ENCODE measurements around the gene DHRSX. TPM values are rescaled to one million over a fixed set of nuclear protein-coding genes. Genes with fewer than 3 reads are reported as not detected.
A peak's percentile ranks its signal among the peaks of the same experiment; 100 is the strongest.

Gene DHRSX
- total RNA-seq, 2 experiments from 2014 or later = 18.8 to 21.4 TPM

DNA sequence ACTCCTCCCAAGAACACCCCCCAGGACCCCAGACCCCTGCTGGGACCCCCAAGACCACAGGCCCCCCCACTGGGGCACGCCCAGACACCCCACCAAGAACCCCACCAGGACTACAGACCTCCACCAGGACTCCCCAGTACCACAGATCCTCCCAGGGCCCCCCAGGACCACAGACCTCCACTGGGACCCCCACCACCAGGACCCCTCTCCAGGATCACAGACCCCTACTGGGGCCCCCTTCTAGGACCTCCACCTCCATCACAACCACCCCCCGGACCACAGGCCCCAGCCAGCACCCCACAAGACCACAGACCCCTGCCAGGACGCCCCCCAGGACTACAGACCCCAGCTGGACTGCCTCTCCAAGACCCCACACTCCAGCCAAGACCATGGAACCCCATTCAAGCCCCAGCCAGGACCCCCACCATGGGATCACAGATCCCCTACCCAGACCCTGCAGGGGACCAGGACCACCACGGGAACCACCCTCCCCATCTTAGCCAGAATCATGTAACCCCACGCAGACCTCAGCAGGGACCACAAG is 855 bp upstream of the DHRSX start:
- CTCF ChIA-PET = no interaction called here
- no peaks in the 10 kb centered on the region for H3K9me3 Mint-ChIP-seq
- intact Hi-C loops (cut with micrococcal nuclease) = loop anchor here (2.0 kb wide), 1 partner anchor 125 kb away; no protein-coding TSS in a partner anchor
- H3K27me3 Mint-ChIP-seq (ENCODE audit: low read depth) = no peaks in the 10 kb centered on the region
- H3K27ac Mint-ChIP-seq = peak overlapping the region; percentile 72
- peak overlapping the region; percentile 68 for H3K4me3 Mint-ChIP-seq
- peaks cover 4% of the 10 kb centered on the region for H3K36me3 Mint-ChIP-seq (ENCODE audit: low read depth)
- no peak for DNase-seq
- H3K4me1 Mint-ChIP-seq (ENCODE audit: low read depth) = peaks cover 24% of the 10 kb centered on the region

DNA sequence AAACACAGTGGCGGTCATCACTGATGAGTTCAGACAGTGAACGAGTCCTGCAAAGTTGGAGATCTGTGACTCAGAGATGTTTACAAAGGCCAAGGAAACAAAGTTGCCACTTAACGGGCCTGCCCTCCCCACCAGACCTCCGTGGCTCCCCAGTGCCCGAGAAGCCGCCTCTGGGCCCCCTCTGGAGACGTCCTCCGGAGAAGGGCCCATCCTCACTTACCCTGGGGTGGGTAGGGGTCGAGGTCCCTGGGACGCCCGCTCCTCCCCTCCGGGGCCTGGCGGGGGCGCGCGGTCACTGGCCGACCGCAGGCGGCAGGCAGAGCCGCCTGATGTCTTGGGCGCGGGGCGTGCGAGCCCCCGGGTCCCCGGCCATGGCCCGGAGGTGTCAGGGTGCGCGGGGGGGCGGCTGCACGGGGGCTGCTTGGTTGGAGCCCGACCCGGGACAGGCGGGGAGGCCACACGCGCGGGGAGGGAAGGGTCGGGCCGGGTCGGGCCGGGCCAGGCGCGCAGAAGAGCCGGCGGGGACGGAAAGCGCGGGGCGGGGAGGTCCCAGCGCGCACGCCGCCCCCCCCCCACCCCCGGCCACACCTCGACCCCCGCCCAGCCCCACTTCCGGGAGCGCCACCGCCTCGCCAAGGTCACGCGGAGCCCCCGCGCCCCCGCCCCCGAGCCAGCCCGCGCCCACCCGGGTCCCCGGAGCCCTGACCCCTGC is 529 bp downstream of the DHRSX start:
- no peaks in the 10 kb centered on the region for H3K9me3 Mint-ChIP-seq
- peaks cover 26% of the 10 kb centered on the region for H3K4me1 Mint-ChIP-seq (ENCODE audit: low read depth)
- CTCF ChIA-PET = no interaction called here
- peak; percentile 22 for DNase-seq
- intact Hi-C loops (cut with micrococcal nuclease) = loop anchor here (1.0 to 2.0 kb wide), 3 partner anchors 93 to 127 kb away; no protein-coding TSS in a partner anchor
- peak overlapping the region; percentile 59 for H3K27ac Mint-ChIP-seq
- H3K36me3 Mint-ChIP-seq (ENCODE audit: low read depth) = peaks cover 4% of the 10 kb centered on the region
- peak overlapping the region; percentile 76 for H3K4me3 Mint-ChIP-seq
- H3K27me3 Mint-ChIP-seq (ENCODE audit: low read depth) = no peaks in the 10 kb centered on the region

GRCh38 chrX:2499507-2499906 is 1.3 kb downstream of the DHRSX start:
- Mint-ChIP-seq H3K27ac (peak overlapping the region; percentile 59), H3K27me3 (ENCODE audit: low read depth) (no peaks in the 10 kb centered on the region), H3K4me1 (ENCODE audit: low read depth) (peaks cover 26% of the 10 kb centered on the region), H3K4me3 (peak overlapping the region; percentile 76), H3K36me3 (ENCODE audit: low read depth) (peaks cover 4% of the 10 kb centered on the region), H3K9me3 (no peaks in the 10 kb centered on the region)
- CTCF ChIA-PET = no interaction called here
- no peak for DNase-seq
- intact Hi-C loops (cut with micrococcal nuclease) = no loop called here

DNA sequence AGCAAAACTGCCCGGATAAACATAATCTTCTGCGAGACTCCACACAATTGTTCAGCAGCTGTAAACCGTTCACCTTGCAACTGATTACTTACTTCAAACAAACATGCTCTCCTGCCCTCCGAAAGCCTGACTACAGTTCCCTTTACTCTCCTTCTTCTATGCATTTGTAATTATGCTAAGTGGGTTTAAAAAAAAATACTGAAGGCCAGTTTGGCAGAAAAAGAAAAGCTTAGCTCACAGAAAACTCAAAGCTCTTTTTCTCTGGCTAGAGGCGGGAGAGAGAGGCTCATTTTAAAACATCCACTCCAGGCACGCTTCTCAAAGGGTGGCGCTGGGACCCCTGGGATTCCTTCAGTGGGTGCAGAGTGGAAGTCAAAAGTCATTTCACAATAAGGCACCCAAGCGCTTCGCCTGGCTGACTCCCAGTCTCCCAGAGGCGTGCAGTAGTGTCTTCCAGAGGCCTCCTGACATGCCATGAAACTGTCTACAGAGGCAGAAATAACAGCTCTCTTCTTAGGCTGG is 1.9 kb downstream of the DHRSX start:
- Mint-ChIP-seq H3K27me3 (ENCODE audit: low read depth) (no peaks in the 10 kb centered on the region), H3K4me1 (ENCODE audit: low read depth) (peaks cover 26% of the 10 kb centered on the region), H3K4me3 (peak overlapping the region; percentile 76), H3K27ac (peak overlapping the region; percentile 59), H3K9me3 (no peaks in the 10 kb centered on the region), H3K36me3 (ENCODE audit: low read depth) (peaks cover 4% of the 10 kb centered on the region)
- CTCF ChIA-PET = no interaction called here
- intact Hi-C loops (cut with micrococcal nuclease) = loop anchor here (1.0 kb wide), 1 partner anchor 851 kb away; no protein-coding TSS in a partner anchor
- DNase-seq = no peak

- DNase-seq = no peak
- intact Hi-C loops (cut with micrococcal nuclease) = loop anchor here (1.0 kb wide), 1 partner anchor 850 kb away; no protein-coding TSS in a partner anchor
- peaks cover 4% of the 10 kb centered on the region for H3K36me3 Mint-ChIP-seq (ENCODE audit: low read depth)
- no peaks in the 10 kb centered on the region for H3K27me3 Mint-ChIP-seq (ENCODE audit: low read depth)
- peak overlapping the region; percentile 2 for H3K27ac Mint-ChIP-seq
- H3K4me3 Mint-ChIP-seq = peak overlapping the region; percentile 76
- H3K9me3 Mint-ChIP-seq = no peaks in the 10 kb centered on the region
- peaks cover 26% of the 10 kb centered on the region for H3K4me1 Mint-ChIP-seq (ENCODE audit: low read depth)
- CTCF ChIA-PET = no interaction called here
These were observed 2.6 kb downstream of the DHRSX start for GRCh38 chrX:2497961-2498780.

DNA sequence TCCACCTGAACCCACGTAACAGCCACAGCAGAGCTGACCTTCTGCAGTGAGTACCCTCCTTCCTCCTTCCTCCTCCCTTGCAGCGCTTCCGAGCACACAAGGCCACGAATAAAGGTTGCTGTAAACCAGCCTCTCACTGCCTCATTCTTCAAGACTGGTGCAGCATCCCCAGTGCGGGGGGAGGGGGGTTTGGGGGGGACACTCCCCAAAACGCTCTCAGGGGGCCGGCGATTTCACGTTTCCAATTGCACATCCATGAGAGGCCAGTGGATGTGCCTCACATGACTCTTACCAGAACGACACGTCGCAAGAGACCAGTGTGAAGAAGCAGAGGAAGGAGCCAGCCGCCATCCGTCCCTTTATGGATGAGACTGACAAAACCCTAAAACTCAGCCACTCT is 5.2 kb downstream of the DHRSX start:
- intact Hi-C loops (cut with micrococcal nuclease) = no loop called here
- H3K9me3 Mint-ChIP-seq = no peaks in the 10 kb centered on the region
- H3K4me1 Mint-ChIP-seq (ENCODE audit: low read depth) = peaks cover 26% of the 10 kb centered on the region
- H3K4me3 Mint-ChIP-seq = no peak overlapping the region
- DNase-seq = no peak
- CTCF ChIA-PET = no interaction called here
- no peak overlapping the region for H3K27ac Mint-ChIP-seq
- H3K27me3 Mint-ChIP-seq (ENCODE audit: low read depth) = no peaks in the 10 kb centered on the region
- peaks cover 15% of the 10 kb centered on the region for H3K36me3 Mint-ChIP-seq (ENCODE audit: low read depth)

DNA sequence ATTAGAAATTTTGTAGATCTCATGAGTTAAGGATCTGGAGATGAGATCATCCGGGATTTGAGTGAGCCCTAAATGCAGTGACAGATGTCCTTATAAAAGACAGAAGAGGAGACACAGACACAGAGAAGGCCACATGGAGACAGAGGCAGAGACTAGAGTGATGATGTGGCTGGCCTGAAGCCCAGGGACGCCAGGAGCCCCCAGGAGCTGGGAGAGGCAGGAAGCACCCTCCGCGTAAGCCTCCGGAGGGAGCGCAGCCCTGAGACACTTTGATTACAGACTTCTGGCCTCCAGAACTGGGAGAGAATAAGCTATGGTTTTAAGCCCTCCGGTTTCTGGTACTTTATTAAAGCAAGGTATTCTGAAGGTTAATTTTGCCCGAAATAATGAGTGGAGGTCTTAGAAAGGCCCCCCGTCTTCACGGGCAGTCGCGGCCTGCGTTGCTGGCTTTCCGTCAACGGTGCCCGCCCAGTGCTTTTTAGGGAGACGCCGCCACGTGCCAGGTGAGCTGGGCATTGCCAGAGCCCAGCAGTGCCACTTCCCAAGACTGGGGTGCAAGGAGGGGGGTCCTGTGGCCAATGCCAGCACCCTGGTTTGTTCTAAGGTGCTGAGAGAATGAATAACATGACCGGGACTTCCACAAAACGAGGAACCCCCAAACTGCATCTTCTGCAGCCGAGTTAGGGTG is 8.1 kb downstream of the DHRSX start:
- no peaks in the 10 kb centered on the region for H3K9me3 Mint-ChIP-seq
- intact Hi-C loops (cut with micrococcal nuclease) = no loop called here
- CTCF ChIA-PET = no interaction called here
- H3K27ac Mint-ChIP-seq = no peak overlapping the region
- H3K36me3 Mint-ChIP-seq (ENCODE audit: low read depth) = peaks cover 33% of the 10 kb centered on the region
- no peaks in the 10 kb centered on the region for H3K27me3 Mint-ChIP-seq (ENCODE audit: low read depth)
- DNase-seq = no peak
- H3K4me3 Mint-ChIP-seq = no peak overlapping the region
- peaks cover 5% of the 10 kb centered on the region for H3K4me1 Mint-ChIP-seq (ENCODE audit: low read depth)

- DNase-seq = no peak
- CTCF ChIA-PET = no interaction called here
- no peaks in the 10 kb centered on the region for H3K27me3 Mint-ChIP-seq (ENCODE audit: low read depth)
- H3K4me1 Mint-ChIP-seq (ENCODE audit: low read depth) = no peaks in the 10 kb centered on the region
- H3K27ac Mint-ChIP-seq = no peak overlapping the region
- no peaks in the 10 kb centered on the region for H3K9me3 Mint-ChIP-seq
- H3K4me3 Mint-ChIP-seq = no peak overlapping the region
- intact Hi-C loops (cut with micrococcal nuclease) = no loop called here
- H3K36me3 Mint-ChIP-seq (ENCODE audit: low read depth) = peaks cover 33% of the 10 kb centered on the region
These were observed 10.1 kb downstream of the DHRSX start for GRCh38 chrX:2490634-2491033.

DNA sequence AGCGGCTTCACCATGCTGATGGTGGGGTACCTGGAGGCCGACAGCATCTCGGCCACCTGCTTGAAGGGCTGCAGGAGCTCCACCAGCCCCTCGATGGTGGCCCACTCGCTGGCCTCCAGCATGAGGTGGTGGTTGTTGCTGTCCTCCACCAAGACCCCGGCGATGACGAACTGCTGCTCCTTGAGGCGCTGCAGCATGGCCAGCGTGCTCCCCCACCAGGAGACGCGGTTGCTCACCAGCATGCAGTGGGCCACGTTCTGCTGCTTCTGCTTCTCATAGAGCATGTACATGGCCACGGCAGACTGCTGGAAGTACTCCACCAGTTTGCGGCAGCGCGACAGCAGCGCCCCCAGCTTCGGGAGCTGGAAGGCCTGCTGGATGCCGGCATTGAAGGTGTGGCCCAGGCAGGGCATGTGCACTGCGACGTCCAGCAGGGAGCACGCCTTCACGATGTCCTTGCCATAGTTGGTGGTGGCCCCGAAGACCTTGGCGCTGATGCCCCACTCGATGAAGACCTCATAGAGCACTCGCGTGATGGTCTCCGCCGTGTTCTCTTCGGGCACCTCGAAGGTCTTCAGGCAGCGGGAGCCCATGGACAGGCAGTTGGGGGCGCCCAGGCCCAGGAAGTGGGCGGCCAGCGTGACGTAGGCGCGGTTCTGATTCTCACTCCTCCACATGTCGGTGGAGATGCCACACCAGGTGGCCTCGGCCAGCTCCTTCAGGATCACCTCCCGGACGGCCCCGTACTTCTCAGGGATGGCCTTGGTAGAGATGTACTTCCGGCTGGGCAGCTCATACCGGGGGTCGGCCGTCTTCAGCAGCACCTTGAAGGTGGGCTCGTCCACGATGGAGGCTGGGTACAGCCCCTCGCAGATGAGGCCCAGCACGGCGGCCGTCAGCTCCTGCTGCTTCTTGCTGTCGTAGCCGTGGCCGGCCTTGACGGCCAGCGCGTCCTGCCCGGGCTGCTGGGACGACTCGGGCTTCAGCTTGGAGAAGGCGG is 11.0 kb downstream of the DHRSX start:
- Mint-ChIP-seq H3K27me3 (ENCODE audit: low read depth) (no peaks in the 10 kb centered on the region), H3K4me1 (ENCODE audit: low read depth) (no peaks in the 10 kb centered on the region), H3K27ac (no peak overlapping the region), H3K36me3 (ENCODE audit: low read depth) (peaks cover 33% of the 10 kb centered on the region), H3K9me3 (no peaks in the 10 kb centered on the region), H3K4me3 (no peak overlapping the region)
- no peak for DNase-seq
- intact Hi-C loops (cut with micrococcal nuclease) = no loop called here
- CTCF ChIA-PET = no interaction called here

DNA sequence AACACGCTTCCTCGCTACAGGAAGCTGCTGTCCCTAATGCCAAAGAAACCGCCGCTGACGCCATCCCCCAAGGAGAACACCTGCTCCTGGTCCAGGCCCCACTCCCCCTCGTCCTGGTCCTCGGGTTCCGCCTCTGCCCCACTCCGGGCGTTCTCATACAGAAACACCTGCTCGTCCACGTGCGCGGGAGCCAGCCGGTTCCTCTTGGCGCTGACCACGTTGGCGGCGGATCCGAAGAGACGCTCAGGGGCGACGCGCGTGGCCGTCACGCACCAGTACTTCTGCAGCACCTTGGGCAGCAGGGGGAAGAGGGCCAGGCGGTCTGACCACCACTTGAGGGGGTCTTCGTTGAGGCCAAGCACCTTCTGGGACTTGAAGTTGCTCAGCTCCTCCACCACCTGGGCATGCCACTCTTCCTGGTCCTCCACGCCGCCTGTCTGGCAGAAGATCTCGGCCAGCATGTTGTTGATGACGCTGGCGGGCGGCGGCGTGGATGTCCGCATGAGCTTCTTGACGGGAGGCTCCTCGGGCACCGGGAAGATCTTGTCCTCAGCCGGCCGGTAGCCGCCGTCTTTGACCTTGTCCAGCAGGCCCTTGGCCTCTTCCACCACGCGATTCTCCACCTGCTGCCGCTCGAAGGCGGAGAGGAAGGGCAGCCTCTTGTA is 12.0 kb downstream of the DHRSX start:
- intact Hi-C loops (cut with micrococcal nuclease) = no loop called here
- DNase-seq = no peak
- Mint-ChIP-seq H3K4me1 (ENCODE audit: low read depth) (no peaks in the 10 kb centered on the region), H3K27me3 (ENCODE audit: low read depth) (no peaks in the 10 kb centered on the region), H3K9me3 (no peaks in the 10 kb centered on the region), H3K4me3 (no peak overlapping the region), H3K27ac (no peak overlapping the region), H3K36me3 (ENCODE audit: low read depth) (peaks cover 33% of the 10 kb centered on the region)
- CTCF ChIA-PET = no interaction called here

- Mint-ChIP-seq H3K9me3 (no peaks in the 10 kb centered on the region), H3K27ac (no peak overlapping the region), H3K4me3 (no peak overlapping the region), H3K27me3 (ENCODE audit: low read depth) (no peaks in the 10 kb centered on the region), H3K36me3 (ENCODE audit: low read depth) (peaks cover 30% of the 10 kb centered on the region), H3K4me1 (ENCODE audit: low read depth) (peaks cover 2% of the 10 kb centered on the region)
- CTCF ChIA-PET = no interaction called here
- no peak for DNase-seq
- intact Hi-C loops (cut with micrococcal nuclease) = no loop called here
These were observed 13.4 kb downstream of the DHRSX start for GRCh38 chrX:2487366-2487765.

All from activated naive CD4-positive, alpha-beta T cell treated with anti-CD3 and anti-CD28 coated beads for 36 hours (primary cell).